Body of pancreas (tissue), 4 donors: ENCODE data around the gene LRRC23.
"Not testable (repeated sequence)": the region's sequence is repeated elsewhere in the genome, so short reads cannot be mapped to it uniquely, and the experiment has no call there.

Experiments
- CTCF ChIP-seq, 7 experiments: fragments of 450-650 bp in 4 of 7; fragments of 200-600 bp in 3 of 7; sonication (generic) in 3 of 7; IDR thresholded peaks; one replicate each; pipeline ENCODE4 v1.5.1; 2016 to 2019; ENCODE audit warnings: antibody characterized with exemption in 7 of 7
- POLR2A ChIP-seq, 3 donors: fragments of 450-650 bp; IDR thresholded peaks; one replicate each; pipeline ENCODE4 v1.6.1; 2016; ENCODE audit warnings: antibody characterized with exemption in 3 of 3, mild to moderate bottlenecking in 2 of 3

DNA sequence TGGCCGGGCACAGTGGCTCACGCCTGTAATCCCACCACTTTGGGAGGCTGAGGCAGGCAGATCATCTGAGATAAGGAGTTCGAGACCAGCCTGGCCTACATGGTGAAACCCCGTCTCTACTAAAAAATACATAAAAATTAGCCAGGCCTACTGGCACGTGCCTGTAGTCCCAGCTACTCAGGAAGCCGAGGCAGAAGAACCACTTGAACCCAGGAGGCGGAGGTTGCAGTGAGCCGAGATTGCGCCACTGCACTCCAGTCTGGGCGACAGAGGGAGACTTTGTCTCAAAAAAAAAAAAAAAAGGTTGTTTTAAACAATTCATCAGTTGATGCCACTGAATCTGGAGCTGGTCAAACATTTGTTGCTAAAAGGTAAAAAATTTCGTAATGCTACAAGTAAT lies 24.8 kb upstream of the LRRC23 start:
- not testable (repeated sequence) for TF ChIP-seq CTCF, POLR2A (IDR thresholded peaks at IDR 0.05)
